ENCODE results near the gene NR3C2. TPM values are rescaled to one million over a fixed set of nuclear protein-coding genes. Genes with fewer than 3 reads are reported as not detected.

NR3C2 gene
- total RNA-seq, 1 donor from 2014 or later, result 2.5 TPM

- H3K27ac Mint-ChIP-seq (ENCODE audit: unreplicated experiment), result no peak overlapping the region
- Histone ChIP-seq H4K20me1 (ENCODE audit: insufficient read depth, low read length) (peaks cover 27% of the 10 kb centered on the region), H2AFZ (ENCODE audit: low read depth, low read length) (no peak overlapping the region), H3K9me3 (ENCODE audit: insufficient read depth, low read depth, low read length) (no peaks in the 10 kb centered on the region), H3K4me2 (ENCODE audit: low read length) (no peak overlapping the region), H3K27ac (ENCODE audit: low read depth, low read length) (no peak overlapping the region), H3K27me3 (ENCODE audit: insufficient read depth, low read length) (no peaks in the 10 kb centered on the region), H3K4me3 (ENCODE audit: insufficient read depth, low read depth, low read length) (no peak overlapping the region), H3K9ac (ENCODE audit: low read length) (no peak overlapping the region), H3K36me3 (ENCODE audit: insufficient read depth, low read length) (no peaks in the 10 kb centered on the region), H3K4me1 (ENCODE audit: insufficient read depth, low read length) (no peaks in the 10 kb centered on the region), H3K79me2 (ENCODE audit: insufficient read depth, low read length) (peaks cover 3% of the 10 kb centered on the region)
- no peaks in the 10 kb centered on the region for H3K27me3 Mint-ChIP-seq (ENCODE audit: low read depth, unreplicated experiment)
- H3K4me3 Mint-ChIP-seq (ENCODE audit: unreplicated experiment), result no peak overlapping the region
- H3K36me3 Mint-ChIP-seq (ENCODE audit: low read depth, unreplicated experiment), result peaks cover 2% of the 10 kb centered on the region
- no peak for FAIRE-seq
- DNase-seq (ENCODE audit: low read depth), result no peak
- H3K9me3 Mint-ChIP-seq (ENCODE audit: unreplicated experiment), result no peaks in the 10 kb centered on the region
- TF ChIP-seq CTCF (IDR thresholded peaks at IDR 0.05; ENCODE audit: insufficient read depth, low read depth, low read length) (no peak), EZH2 (IDR thresholded peaks at IDR 0.05; ENCODE audit: insufficient read depth, low read length) (no peak)
- H3K4me1 Mint-ChIP-seq (ENCODE audit: low read depth, unreplicated experiment), result no peaks in the 10 kb centered on the region
These were observed 400.4 kb downstream of the NR3C2 start for GRCh38 chr4:148041606-148042329.

- Histone ChIP-seq H3K4me3 (ENCODE audit: insufficient read depth, low read depth, low read length) (no peak overlapping the region), H3K4me1 (ENCODE audit: insufficient read depth, low read length) (no peaks in the 10 kb centered on the region), H3K27ac (ENCODE audit: low read depth, low read length) (no peak overlapping the region), H3K79me2 (ENCODE audit: insufficient read depth, low read length) (peaks cover under 1% of the 10 kb centered on the region), H3K9me3 (ENCODE audit: insufficient read depth, low read depth, low read length) (no peaks in the 10 kb centered on the region), H4K20me1 (ENCODE audit: insufficient read depth, low read length) (peaks cover 15% of the 10 kb centered on the region), H3K4me2 (ENCODE audit: low read length) (no peak overlapping the region), H3K27me3 (ENCODE audit: insufficient read depth, low read length) (no peaks in the 10 kb centered on the region), H2AFZ (ENCODE audit: low read depth, low read length) (no peak overlapping the region), H3K9ac (ENCODE audit: low read length) (no peak overlapping the region), H3K36me3 (ENCODE audit: insufficient read depth, low read length) (no peaks in the 10 kb centered on the region)
- TF ChIP-seq CTCF (IDR thresholded peaks at IDR 0.05; ENCODE audit: insufficient read depth, low read depth, low read length) (no peak), EZH2 (IDR thresholded peaks at IDR 0.05; ENCODE audit: insufficient read depth, low read length) (no peak)
- Mint-ChIP-seq H3K9me3 (ENCODE audit: unreplicated experiment) (no peaks in the 10 kb centered on the region), H3K36me3 (ENCODE audit: low read depth, unreplicated experiment) (peaks cover 2% of the 10 kb centered on the region), H3K27ac (ENCODE audit: unreplicated experiment) (no peak overlapping the region), H3K27me3 (ENCODE audit: low read depth, unreplicated experiment) (no peaks in the 10 kb centered on the region), H3K4me1 (ENCODE audit: low read depth, unreplicated experiment) (peaks cover 13% of the 10 kb centered on the region), H3K4me3 (ENCODE audit: unreplicated experiment) (no peak overlapping the region)
- DNase-seq (ENCODE audit: low read depth) (no peak), FAIRE-seq (no peak)
These were observed 407.4 kb downstream of the NR3C2 start for GRCh38 chr4:148034813-148035212.

GRCh38 chr4:148030193-148030873 lies 411.9 kb downstream of the NR3C2 start:
- Histone ChIP-seq H3K9me3 (ENCODE audit: insufficient read depth, low read depth, low read length) (no peaks in the 10 kb centered on the region), H3K4me2 (ENCODE audit: low read length) (no peak overlapping the region)
- no peak overlapping the region for H3K4me3 Mint-ChIP-seq (ENCODE audit: unreplicated experiment)

More at GRCh38 chr4:148030193-148030873, 411.9 kb downstream of the NR3C2 start:
- no peaks in the 10 kb centered on the region for H3K36me3 ChIP-seq (ENCODE audit: insufficient read depth, low read length)
- H3K9ac ChIP-seq (ENCODE audit: low read length), result no peak overlapping the region
- Mint-ChIP-seq H3K27me3 (ENCODE audit: low read depth, unreplicated experiment) (no peaks in the 10 kb centered on the region), H3K27ac (ENCODE audit: unreplicated experiment) (peak overlapping the region; percentile 91), H3K4me1 (ENCODE audit: low read depth, unreplicated experiment) (peaks cover 22% of the 10 kb centered on the region), H3K9me3 (ENCODE audit: unreplicated experiment) (no peaks in the 10 kb centered on the region), H3K36me3 (ENCODE audit: low read depth, unreplicated experiment) (peaks cover 2% of the 10 kb centered on the region)
- FAIRE-seq, result no peak
- TF ChIP-seq EZH2 (IDR thresholded peaks at IDR 0.05; ENCODE audit: insufficient read depth, low read length) (no peak), CTCF (IDR thresholded peaks at IDR 0.05; ENCODE audit: insufficient read depth, low read depth, low read length) (no peak)
- H3K27me3 ChIP-seq (ENCODE audit: insufficient read depth, low read length), result no peaks in the 10 kb centered on the region
- no peak overlapping the region for H3K27ac ChIP-seq (ENCODE audit: low read depth, low read length)
- no peak overlapping the region for H2AFZ ChIP-seq (ENCODE audit: low read depth, low read length)
- peak; percentile 35 for DNase-seq (ENCODE audit: low read depth)
- H3K79me2 ChIP-seq (ENCODE audit: insufficient read depth, low read length), result no peaks in the 10 kb centered on the region
- no peak overlapping the region for H3K4me3 ChIP-seq (ENCODE audit: insufficient read depth, low read depth, low read length)
- H3K4me1 ChIP-seq (ENCODE audit: insufficient read depth, low read length), result peaks cover 4% of the 10 kb centered on the region
- peaks cover 5% of the 10 kb centered on the region for H4K20me1 ChIP-seq (ENCODE audit: insufficient read depth, low read length)
